Measurements from ENCODE around the gene KCNQ2.
"Not testable (repeated sequence)": the region's sequence is repeated elsewhere in the genome, so short reads cannot be mapped to it uniquely, and the experiment has no call there.

Gene KCNQ2

GRCh38 chr20:63471981-63472831, at the start of gene KCNQ2:
TSS of gene KCNQ2 (minus strand) at chr20:63472655. CDS start at chr20:63472463, 192 bp downstream.
- H3K9ac ChIP-seq (ENCODE audit: low read length): no peak within 1 kb of the TSS

GRCh38 chr20:63521602-63522001, 49.1 kb upstream of the KCNQ2 start:
- Histone ChIP-seq H3K27me3 (ENCODE audit: control insufficient read depth, insufficient read depth, low read length) (peaks cover 20% of the 10 kb centered on the region), H3K4me3 (ENCODE audit: low read length) (peak overlapping the region; percentile 87), H3K9me3 (ENCODE audit: control insufficient read depth, low read depth, low read length) (no peaks in the 10 kb centered on the region), H3K4me1 (ENCODE audit: control insufficient read depth, low read depth, low read length) (peaks cover 3% of the 10 kb centered on the region), H3K36me3 (ENCODE audit: control insufficient read depth, low read depth, low read length) (no peaks in the 10 kb centered on the region), H3K27ac (ENCODE audit: low read length) (peak overlapping the region; percentile 36), H3K9ac (ENCODE audit: low read length) (peak overlapping the region; percentile 92)

More at GRCh38 chr20:63471981-63472831, at the start of gene KCNQ2:
- Histone ChIP-seq H3K4me3 (ENCODE audit: low read length) (peak within 1 kb of the TSS; percentile 68), H3K27ac (ENCODE audit: low read length) (no peak within 1 kb of the TSS), H3K4me1 (ENCODE audit: control insufficient read depth, low read depth, low read length) (peaks cover 7% of the 10 kb centered on the region), H3K36me3 (ENCODE audit: control insufficient read depth, low read depth, low read length) (no peaks in the 10 kb centered on the region), H3K9me3 (ENCODE audit: control insufficient read depth, low read depth, low read length) (no peaks in the 10 kb centered on the region), H3K27me3 (ENCODE audit: control insufficient read depth, insufficient read depth, low read length) (peaks cover 30% of the 10 kb centered on the region)

GRCh38 chr20:63520934-63521601, 48.6 kb upstream of the KCNQ2 start:
- peaks cover 3% of the 10 kb centered on the region for H3K4me1 ChIP-seq (ENCODE audit: control insufficient read depth, low read depth, low read length)
- peak overlapping the region; percentile 36 for H3K27ac ChIP-seq (ENCODE audit: low read length)
- H3K27me3 ChIP-seq (ENCODE audit: control insufficient read depth, insufficient read depth, low read length): peaks cover 20% of the 10 kb centered on the region
- no peaks in the 10 kb centered on the region for H3K36me3 ChIP-seq (ENCODE audit: control insufficient read depth, low read depth, low read length)
- peak overlapping the region; percentile 92 for H3K9ac ChIP-seq (ENCODE audit: low read length)
- no peaks in the 10 kb centered on the region for H3K9me3 ChIP-seq (ENCODE audit: control insufficient read depth, low read depth, low read length)
- peak overlapping the region; percentile 87 for H3K4me3 ChIP-seq (ENCODE audit: low read length)

GRCh38 chr20:63520504-63520933, 48.1 kb upstream of the KCNQ2 start, which contains the start of gene PPDPF:
TSS of gene PPDPF (plus strand) at chr20:63520765. CDS start at chr20:63521309, 544 bp downstream.
- Histone ChIP-seq H3K27ac (ENCODE audit: low read length) (peak within 1 kb of the TSS; percentile 36), H3K36me3 (ENCODE audit: control insufficient read depth, low read depth, low read length) (no peaks in the 10 kb centered on the region), H3K27me3 (ENCODE audit: control insufficient read depth, insufficient read depth, low read length) (peaks cover 20% of the 10 kb centered on the region), H3K9ac (ENCODE audit: low read length) (peak within 1 kb of the TSS; percentile 92), H3K9me3 (ENCODE audit: control insufficient read depth, low read depth, low read length) (no peaks in the 10 kb centered on the region), H3K4me3 (ENCODE audit: low read length) (peak within 1 kb of the TSS; percentile 87), H3K4me1 (ENCODE audit: control insufficient read depth, low read depth, low read length) (peaks cover 3% of the 10 kb centered on the region)

- Histone ChIP-seq H3K36me3 (ENCODE audit: control insufficient read depth, low read depth, low read length) (no peaks in the 10 kb centered on the region), H3K9me3 (ENCODE audit: control insufficient read depth, low read depth, low read length) (no peaks in the 10 kb centered on the region), H3K9ac (ENCODE audit: low read length) (peak overlapping the region; percentile 39), H3K4me3 (ENCODE audit: low read length) (peak overlapping the region; percentile 87), H3K4me1 (ENCODE audit: control insufficient read depth, low read depth, low read length) (peaks cover 3% of the 10 kb centered on the region), H3K27me3 (ENCODE audit: control insufficient read depth, insufficient read depth, low read length) (peaks cover 20% of the 10 kb centered on the region), H3K27ac (ENCODE audit: low read length) (no peak overlapping the region)
Measured at GRCh38 chr20:63519668-63520503, 47.4 kb upstream of the KCNQ2 start.

GRCh38 chr20:63518946-63519667, 46.7 kb upstream of the KCNQ2 start:
- Histone ChIP-seq H3K9ac (ENCODE audit: low read length) (peak overlapping the region; percentile 39), H3K27me3 (ENCODE audit: control insufficient read depth, insufficient read depth, low read length) (peaks cover 20% of the 10 kb centered on the region), H3K4me1 (ENCODE audit: control insufficient read depth, low read depth, low read length) (peaks cover 3% of the 10 kb centered on the region), H3K4me3 (ENCODE audit: low read length) (peak overlapping the region; percentile 87), H3K9me3 (ENCODE audit: control insufficient read depth, low read depth, low read length) (no peaks in the 10 kb centered on the region), H3K27ac (ENCODE audit: low read length) (no peak overlapping the region), H3K36me3 (ENCODE audit: control insufficient read depth, low read depth, low read length) (no peaks in the 10 kb centered on the region)

GRCh38 chr20:63518351-63518861, 46.0 kb upstream of the KCNQ2 start:
- Histone ChIP-seq H3K9me3 (ENCODE audit: control insufficient read depth, low read depth, low read length) (no peaks in the 10 kb centered on the region), H3K4me1 (ENCODE audit: control insufficient read depth, low read depth, low read length) (peaks cover 3% of the 10 kb centered on the region), H3K4me3 (ENCODE audit: low read length) (no peak overlapping the region), H3K27me3 (ENCODE audit: control insufficient read depth, insufficient read depth, low read length) (peaks cover 20% of the 10 kb centered on the region), H3K9ac (ENCODE audit: low read length) (no peak overlapping the region), H3K36me3 (ENCODE audit: control insufficient read depth, low read depth, low read length) (no peaks in the 10 kb centered on the region), H3K27ac (ENCODE audit: low read length) (no peak overlapping the region)

- H3K9ac ChIP-seq (ENCODE audit: low read length): no peak overlapping the region
- no peaks in the 10 kb centered on the region for H3K36me3 ChIP-seq (ENCODE audit: control insufficient read depth, low read depth, low read length)
- no peaks in the 10 kb centered on the region for H3K9me3 ChIP-seq (ENCODE audit: control insufficient read depth, low read depth, low read length)
- H3K27me3 ChIP-seq (ENCODE audit: control insufficient read depth, insufficient read depth, low read length): peaks cover 24% of the 10 kb centered on the region
- H3K27ac ChIP-seq (ENCODE audit: low read length): no peak overlapping the region
- no peak overlapping the region for H3K4me3 ChIP-seq (ENCODE audit: low read length)
- H3K4me1 ChIP-seq (ENCODE audit: control insufficient read depth, low read depth, low read length): peaks cover 3% of the 10 kb centered on the region
Measured at GRCh38 chr20:63517376-63518309, 45.2 kb upstream of the KCNQ2 start.

GRCh38 chr20:63514520-63514919, 42.1 kb upstream of the KCNQ2 start:
- H3K9ac ChIP-seq (ENCODE audit: low read length); H3K4me1 ChIP-seq (ENCODE audit: control insufficient read depth, low read depth, low read length); H3K36me3 ChIP-seq (ENCODE audit: control insufficient read depth, low read depth, low read length); H3K9me3 ChIP-seq (ENCODE audit: control insufficient read depth, low read depth, low read length); H3K27ac ChIP-seq (ENCODE audit: low read length); H3K4me3 ChIP-seq (ENCODE audit: low read length): not testable (repeated sequence)
- H3K27me3 ChIP-seq (ENCODE audit: control insufficient read depth, insufficient read depth, low read length): peaks cover 37% of the 10 kb centered on the region

- Histone ChIP-seq H3K4me3 (ENCODE audit: low read length) (no peak overlapping the region), H3K9ac (ENCODE audit: low read length) (no peak overlapping the region), H3K36me3 (ENCODE audit: control insufficient read depth, low read depth, low read length) (no peaks in the 10 kb centered on the region), H3K4me1 (ENCODE audit: control insufficient read depth, low read depth, low read length) (no peaks in the 10 kb centered on the region), H3K9me3 (ENCODE audit: control insufficient read depth, low read depth, low read length) (no peaks in the 10 kb centered on the region), H3K27me3 (ENCODE audit: control insufficient read depth, insufficient read depth, low read length) (peaks cover 29% of the 10 kb centered on the region), H3K27ac (ENCODE audit: low read length) (no peak overlapping the region)
Measured at GRCh38 chr20:63513207-63513606, 40.8 kb upstream of the KCNQ2 start.

Measured in iPS-18a (cell line).